GM19240 (cell line): ENCODE data around the gene ADARB1.

Source experiments
- DNase-seq: peaks from one replicate; pipeline ENCODE4 v3.0.0; 2011; ENCODE audit warnings: low spot score; ENCODE audit not compliant: insufficient read length

The ADARB1 gene

GRCh38 chr21:45039317-45040156, 34.8 kb upstream of the ADARB1 start:
- no peak for DNase-seq

DNA sequence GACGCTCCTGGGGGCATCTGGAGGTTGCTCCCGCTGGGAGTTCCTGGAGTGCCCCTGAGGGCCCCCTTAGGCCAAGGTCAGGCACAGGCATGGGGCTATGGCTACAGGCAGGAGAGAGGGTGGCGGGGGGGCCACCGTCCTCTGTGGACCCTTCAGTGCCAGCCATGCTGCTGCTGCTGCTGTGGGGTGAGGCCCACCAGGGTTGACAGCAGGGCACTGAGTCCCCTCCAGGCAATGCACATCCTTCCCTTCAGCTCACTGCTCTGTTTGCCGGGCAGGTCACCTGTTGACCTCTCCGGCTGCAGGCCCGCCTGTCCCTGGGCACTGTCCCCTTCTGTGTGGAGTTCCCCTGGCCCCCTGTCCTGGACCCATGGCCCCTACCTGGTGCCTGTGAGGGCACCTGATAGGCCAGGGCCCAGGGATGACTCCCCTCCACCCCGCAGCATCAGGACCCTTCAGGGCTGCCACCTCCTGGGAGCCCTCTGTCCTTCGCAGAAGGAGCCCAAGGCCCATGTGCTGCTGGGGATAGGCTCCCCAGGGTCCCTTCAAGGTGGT, 34.1 kb upstream of the ADARB1 start:
- no peak for DNase-seq

GRCh38 chr21:45040739-45041138, 33.6 kb upstream of the ADARB1 start:
- DNase-seq, result no peak

- DNase-seq, result no peak
Measured at GRCh38 chr21:45041351-45041805, 33.0 kb upstream of the ADARB1 start.

DNA sequence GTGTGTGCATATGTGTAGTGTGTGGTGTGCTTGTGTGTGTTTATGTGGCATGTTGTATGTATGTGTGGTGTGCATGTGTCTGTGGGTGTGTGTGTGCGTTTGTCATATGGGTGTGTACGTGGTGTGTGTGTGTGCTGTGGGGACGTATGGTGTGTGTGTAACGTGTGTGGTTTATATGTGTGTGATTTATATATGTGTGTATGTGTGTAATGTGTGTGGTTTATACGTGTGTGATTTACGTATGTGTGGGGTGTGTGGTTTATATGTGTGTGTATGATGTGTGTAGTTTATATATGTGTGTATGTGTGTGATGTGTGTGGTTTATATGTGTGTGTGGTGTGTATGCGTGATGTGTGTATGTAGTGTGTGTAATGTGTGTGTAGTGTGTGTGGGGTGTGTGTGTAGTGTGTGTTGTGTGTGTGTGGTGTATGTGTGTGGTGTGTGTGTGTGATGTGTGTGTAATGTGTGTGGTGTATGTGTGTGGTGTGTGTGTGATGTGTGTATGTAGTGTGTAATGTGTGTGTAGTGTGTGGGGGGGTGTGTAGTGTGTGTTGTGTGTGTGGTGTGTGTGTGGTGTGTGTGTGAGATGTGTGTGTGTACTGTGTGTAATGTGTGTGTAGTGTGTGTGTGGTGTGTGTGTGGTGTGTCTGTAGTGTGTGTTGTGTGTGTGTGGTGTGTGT, 32.3 kb upstream of the ADARB1 start:
- no peak for DNase-seq

DNA sequence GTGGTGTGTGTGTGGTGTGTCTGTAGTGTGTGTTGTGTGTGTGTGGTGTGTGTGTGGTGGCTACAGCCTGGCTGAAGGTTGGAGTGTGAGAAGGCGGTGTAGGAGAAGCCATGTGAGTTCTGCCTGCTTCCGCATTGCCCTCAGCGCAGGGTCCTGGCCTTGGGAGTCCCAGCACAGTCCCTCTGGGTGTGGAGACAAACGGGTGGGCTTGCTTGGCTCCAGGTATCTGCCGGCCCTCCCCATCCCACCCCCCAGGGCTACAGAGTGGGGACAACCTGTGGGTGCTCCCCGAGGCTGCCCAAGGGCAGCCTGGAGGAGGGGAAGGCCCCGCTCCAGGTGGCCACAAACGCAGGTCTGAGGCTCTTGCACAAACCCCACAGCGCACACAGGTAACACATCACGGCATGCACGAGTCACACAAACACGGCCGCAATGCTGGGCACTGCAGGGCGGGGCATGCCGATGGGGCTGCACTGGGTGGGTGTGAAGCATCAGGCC, 31.7 kb upstream of the ADARB1 start:
- no peak for DNase-seq

GRCh38 chr21:45043541-45044020, 30.8 kb upstream of the ADARB1 start:
- no peak for DNase-seq

DNA sequence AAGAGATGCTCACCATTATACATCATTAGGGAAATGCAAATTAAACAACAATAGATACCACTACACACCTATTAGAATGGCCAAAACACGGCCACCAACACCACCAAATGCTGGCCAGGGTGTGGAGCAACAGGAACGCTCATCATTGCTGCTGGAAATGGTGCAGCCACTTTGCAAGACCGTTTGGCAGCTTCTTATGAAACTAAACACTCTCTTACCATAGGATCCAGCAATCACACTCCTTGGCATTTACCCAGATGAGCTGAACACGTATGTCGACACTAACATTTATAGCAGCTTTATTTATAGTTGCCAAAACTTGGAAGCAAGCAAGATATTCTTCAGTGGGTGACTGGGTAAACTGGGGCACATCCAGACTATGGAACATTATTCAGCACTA, 28.9 kb upstream of the ADARB1 start:
- no peak for DNase-seq

DNA sequence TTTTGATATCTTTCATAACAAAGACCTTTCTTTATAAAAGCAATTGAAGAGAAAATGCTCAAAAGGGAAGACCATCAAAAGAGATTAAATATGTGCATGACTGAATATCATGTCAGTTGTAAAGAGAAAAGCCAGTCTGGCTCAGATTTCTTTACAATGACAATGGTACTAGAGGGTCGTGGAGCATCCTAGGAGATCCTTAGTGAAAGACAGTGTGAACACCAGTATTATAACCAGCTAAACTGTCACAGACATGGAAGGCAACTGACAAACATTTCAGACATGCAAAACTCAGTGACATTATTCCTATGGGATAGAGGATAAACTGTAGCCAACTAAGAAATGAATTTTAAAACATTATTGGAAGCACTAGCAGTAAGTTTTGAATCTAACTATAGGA, 27.1 kb upstream of the ADARB1 start:
- no peak for DNase-seq

- no peak for DNase-seq
Measured at GRCh38 chr21:45048026-45048698, 26.2 kb upstream of the ADARB1 start.

- DNase-seq, result no peak
Measured at GRCh38 chr21:45048968-45049367, 25.4 kb upstream of the ADARB1 start.

DNA sequence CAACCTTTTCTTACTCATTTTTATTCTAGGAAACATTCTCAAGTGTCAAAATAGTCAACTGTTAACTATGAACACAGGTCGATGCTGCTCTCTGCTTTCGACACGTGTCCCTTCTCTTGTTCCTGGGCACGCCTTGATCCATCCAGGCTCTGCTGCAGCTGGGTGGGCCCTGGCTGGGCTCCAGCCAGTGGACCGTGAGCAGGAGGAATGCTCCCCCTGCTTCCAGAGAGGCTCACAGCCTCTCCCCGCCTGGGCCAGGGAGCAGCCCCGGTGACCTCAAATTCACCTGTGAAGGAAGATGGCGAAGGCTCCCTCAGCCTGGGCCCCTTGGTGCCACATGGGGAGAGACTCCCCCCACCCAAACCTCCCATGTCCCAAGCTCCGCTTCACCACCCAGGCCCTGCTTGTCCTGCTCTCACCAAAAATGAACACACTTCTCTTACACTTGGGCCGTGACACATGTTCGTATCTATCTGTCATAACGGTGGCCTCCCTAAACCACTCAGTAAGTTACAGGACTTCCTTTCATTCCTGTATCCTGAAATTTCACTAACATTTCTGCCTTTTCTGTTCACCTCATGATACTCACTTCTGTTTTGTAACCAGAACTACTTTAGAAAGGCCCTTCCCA, 24.6 kb upstream of the ADARB1 start:
- no peak for DNase-seq

DNA sequence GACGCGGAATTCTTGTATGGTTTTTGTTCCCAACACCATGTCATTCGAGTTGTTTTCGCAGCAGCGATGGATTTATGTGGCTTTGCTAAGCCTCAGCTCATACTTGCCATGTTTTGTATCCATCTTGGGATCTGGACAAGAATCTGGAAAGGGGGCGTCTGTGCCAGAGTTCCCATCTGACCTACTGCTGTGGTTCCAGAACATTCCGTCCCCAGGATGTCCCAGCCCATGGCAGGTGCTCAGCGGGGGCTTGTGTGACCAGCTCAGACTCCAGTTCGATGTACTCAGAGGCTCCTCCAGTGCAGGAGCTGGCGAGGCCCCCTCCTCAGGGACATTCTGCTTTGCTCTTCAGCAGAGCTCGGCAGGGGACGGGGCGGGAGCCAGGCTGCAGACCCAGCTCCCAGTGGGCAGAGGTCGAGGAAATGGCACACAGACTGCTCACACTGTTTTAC, 24.0 kb upstream of the ADARB1 start:
- no peak for DNase-seq

GRCh38 chr21:45050797-45051489, 23.4 kb upstream of the ADARB1 start:
- DNase-seq, result no peak

DNA sequence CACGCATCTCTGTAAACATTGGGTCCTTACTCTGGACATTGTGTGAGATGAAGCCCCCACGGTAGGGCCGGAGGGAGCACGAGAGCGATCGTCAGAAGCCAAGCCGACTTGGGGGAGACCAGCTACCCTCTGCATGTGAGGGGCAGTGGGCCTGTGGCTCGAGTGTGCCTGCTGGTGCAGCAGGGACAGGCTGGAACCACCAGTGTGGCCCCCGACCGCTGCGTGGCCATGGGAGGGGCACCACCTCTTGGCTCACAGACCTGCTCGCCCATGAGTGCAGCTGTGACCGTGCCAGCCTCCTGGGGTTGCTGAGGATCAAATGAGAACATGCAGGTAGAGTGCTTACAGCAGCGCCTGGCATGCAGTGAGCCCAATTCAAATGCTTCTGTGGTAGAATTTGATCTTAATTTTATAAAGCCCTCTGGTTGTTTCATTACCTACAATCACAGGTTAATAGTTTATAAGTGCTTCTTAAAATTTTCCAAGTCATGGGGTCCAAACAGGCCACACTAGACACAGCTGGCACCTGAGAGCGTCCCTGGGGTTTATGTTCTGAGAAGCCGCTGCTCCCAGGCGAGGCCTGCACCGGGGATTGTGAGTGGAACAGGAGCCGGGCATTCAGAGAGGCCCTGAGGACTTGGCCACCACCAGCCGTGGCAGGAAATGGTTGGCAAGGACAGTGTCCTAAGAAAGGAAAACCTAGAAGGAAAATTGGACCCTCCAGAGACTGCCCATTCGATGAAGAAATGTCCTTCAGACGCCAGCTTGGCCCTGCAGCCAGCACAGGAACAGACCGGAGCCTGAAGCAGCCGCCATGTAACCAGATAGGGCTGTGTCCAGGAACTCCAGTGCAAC, 22.6 kb upstream of the ADARB1 start:
- DNase-seq, result no peak

DNA sequence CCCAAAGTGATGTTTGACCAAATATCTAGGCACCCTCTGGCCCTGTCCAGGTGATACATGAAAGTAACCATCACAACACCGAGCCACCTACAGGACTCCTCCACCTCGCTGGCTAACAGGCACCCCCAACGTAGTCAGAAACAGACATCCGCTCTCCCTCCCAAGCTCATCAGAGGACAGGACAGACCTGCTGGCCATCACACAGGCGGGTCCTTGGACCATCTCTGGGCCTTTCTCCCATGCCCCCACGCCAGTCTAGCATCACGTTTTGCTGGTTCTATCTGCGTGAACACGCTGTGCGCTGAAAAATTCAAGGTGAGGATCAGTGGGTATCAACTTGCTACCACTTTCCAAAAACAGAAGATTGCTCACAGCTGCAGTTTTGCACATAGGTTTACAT, 21.4 kb upstream of the ADARB1 start:
- DNase-seq, result no peak

DNA sequence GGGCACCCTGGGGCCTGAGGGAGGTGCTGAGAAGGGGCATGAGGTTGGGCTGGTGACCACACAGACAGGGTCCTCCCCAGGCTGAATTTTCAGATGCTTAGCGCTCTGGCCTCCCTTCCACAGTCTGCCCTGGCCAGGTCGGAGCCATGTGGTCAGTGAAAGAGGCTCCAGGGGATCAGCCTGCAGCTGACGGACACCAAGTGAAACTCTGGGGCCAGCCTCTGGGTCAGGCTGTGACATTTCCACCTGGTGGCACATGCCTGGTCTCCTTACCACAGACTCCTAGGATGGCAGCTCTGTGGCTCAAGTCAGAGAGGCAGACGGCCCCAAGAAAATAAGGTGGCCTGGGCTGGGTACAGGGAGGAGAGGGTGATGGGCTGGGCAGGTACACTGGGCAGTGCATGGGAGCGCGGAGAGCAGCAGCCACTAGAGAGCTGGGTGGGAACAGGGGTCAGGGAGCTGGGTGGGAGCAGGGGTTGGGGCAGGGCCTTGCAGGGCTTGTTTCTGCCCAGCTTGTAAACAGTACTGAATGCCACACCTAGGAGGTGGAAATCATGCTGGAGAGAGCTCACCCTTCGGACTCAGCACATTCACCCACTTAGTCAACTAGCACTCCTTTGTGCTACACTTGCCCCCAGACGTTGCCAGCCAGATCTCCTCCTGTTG, 20.7 kb upstream of the ADARB1 start:
- no peak for DNase-seq

DNA sequence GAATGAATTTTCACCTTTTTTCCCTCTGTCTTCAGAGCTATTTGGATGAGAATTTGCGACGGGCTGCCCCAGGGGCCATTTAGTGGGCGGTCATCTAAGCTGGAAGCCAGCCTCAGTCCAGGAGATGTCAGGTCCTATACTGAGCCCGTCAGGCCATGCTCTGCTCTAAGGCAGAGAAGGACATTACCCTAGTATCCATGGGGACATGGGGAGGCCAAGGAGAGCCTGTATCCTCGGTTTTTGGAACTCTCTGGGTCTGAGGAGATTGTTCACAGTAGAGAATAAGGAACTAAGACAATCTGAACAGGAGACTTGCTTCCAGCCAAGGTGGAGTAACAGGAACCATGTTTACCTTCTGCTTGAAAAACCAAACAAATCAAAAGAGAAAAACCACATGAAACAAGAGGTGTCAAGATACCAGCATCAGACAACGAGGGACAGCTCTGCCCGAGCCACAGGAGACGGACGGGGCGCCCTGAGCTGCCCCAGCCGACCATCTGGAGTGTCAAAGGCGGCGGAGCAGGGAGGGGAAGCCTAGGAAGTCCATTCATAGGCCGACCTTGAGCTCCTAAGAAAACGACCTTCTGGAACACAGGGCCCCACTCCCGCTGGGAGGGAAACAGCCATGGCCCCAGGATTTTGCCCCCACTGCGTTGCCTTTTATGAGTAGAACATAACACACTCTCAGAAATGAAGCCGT, 20.0 kb upstream of the ADARB1 start:
- DNase-seq, result no peak
